ENCODE measurements around the gene CDC42BPG.
"Not testable (repeated sequence)": the region's sequence is repeated elsewhere in the genome, so short reads cannot be mapped to it uniquely, and the experiment has no call there.

Gene CDC42BPG

DNA sequence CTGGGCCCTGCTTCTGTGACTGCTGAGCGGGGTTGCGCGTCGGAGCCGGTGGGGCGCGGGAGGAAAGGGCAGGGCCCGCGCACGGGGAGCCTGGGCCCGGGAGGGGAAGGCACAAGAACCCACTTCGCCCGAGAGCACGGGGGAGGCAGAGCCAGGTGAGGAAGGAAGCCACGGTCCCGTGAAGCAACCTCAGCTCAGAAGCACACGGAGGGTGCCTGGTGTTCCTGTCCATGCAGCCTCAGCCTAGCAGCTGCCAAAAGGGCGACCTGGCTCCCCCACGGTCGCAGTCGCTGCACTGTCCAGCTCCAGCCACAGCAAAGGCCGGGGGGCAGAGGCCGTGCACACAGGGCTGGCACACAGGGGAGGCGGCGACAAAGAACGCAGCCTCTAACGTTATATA, 9.3 kb upstream of the CDC42BPG start:
- H3K9ac ChIP-seq (ENCODE audit: low read depth, low read length), result no peak overlapping the region
- no peaks in the 10 kb centered on the region for H3K27me3 ChIP-seq (ENCODE audit: control insufficient read depth, insufficient read depth, low read length)
- H3K4me3 ChIP-seq (ENCODE audit: low read depth, low read length), result no peak overlapping the region
- H3K27ac ChIP-seq (ENCODE audit: low read depth, low read length), result no peak overlapping the region
- H3K4me1 ChIP-seq (ENCODE audit: control insufficient read depth, insufficient read depth, low read length), result peaks cover 5% of the 10 kb centered on the region
- no peaks in the 10 kb centered on the region for H3K9me3 ChIP-seq (ENCODE audit: control insufficient read depth, insufficient read depth, low read length)
- H3K36me3 ChIP-seq (ENCODE audit: control insufficient read depth, insufficient read depth, low read length), result peaks cover 14% of the 10 kb centered on the region

DNA sequence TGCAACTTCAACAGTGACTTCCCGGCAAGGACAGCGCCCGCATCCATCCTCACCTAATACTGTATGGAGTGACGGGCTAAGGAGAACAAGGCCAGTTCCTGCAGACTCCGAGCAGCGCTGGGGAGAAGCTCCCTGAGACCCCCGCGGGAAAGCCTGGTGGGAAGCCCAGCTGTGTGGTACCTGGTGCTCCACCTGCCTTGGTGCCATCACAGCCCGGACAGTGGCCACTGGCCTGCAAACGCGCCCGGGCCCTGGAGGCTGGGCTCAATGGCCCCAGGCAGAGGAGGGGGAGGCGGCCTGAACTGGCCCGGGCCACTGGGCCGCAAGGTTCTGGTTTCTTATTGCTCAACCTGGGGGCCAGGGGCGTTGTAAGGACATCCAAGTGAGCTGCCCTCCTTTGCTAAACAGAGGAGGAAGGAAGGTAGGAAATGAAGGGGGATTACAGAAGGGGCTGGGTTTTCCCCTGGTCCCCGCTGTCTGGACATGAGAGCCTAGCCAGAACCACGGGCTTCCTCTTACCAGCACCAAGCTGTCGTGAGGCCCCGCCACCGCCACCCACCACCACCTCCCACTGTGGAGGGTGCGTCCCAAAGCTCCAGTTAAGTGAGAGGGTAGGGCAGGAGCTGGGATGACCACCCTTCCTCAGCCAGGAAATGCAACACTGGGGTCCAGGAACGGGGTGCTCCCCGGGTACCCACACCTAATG, 8.5 kb upstream of the CDC42BPG start:
- H3K27me3 ChIP-seq (ENCODE audit: control insufficient read depth, insufficient read depth, low read length), result no peaks in the 10 kb centered on the region
- peaks cover 14% of the 10 kb centered on the region; the same call in 1 of the 2 replicates for H3K36me3 ChIP-seq (ENCODE audit: control insufficient read depth, insufficient read depth, low read length)
- no peak overlapping the region for H3K4me3 ChIP-seq (ENCODE audit: low read depth, low read length)
- H3K9me3 ChIP-seq (ENCODE audit: control insufficient read depth, insufficient read depth, low read length), result no peaks in the 10 kb centered on the region
- H3K27ac ChIP-seq (ENCODE audit: low read depth, low read length), result no peak overlapping the region
- H3K9ac ChIP-seq (ENCODE audit: low read depth, low read length), result no peak overlapping the region
- H3K4me1 ChIP-seq (ENCODE audit: control insufficient read depth, insufficient read depth, low read length), result peaks cover 5% of the 10 kb centered on the region

DNA sequence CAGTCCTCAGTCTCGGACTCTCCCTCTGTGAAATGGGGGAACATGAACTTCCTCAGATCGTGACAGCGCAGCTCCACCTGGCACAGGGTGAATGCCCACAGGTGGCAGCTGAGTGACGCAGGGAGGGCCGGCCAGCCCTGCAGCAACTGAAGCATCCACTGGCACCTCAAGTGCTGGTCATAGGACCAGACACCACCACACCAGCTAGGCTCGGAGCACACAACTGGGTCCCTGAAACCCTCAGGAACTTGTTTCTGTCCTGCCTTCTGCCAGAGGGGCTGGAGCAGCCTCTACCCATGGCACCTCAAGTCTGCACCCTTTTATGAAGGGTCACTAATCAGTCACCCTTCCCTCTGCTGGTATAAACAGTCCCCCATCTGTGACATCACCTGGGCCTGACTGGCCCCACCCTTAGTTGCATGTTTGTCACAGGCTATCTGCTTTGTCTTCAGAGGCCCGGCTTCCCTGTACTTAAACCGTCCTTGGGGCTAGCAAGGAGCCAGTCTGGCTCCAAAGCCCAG, 7.4 kb upstream of the CDC42BPG start:
- H3K27ac ChIP-seq (ENCODE audit: low read depth, low read length), result no peak overlapping the region
- no peaks in the 10 kb centered on the region for H3K27me3 ChIP-seq (ENCODE audit: control insufficient read depth, insufficient read depth, low read length)
- H3K4me1 ChIP-seq (ENCODE audit: control insufficient read depth, insufficient read depth, low read length), result peaks cover 7% of the 10 kb centered on the region
- H3K9ac ChIP-seq (ENCODE audit: low read depth, low read length), result no peak overlapping the region
- peaks cover 11% of the 10 kb centered on the region; the same call in 1 of the 2 replicates for H3K36me3 ChIP-seq (ENCODE audit: control insufficient read depth, insufficient read depth, low read length)
- no peaks in the 10 kb centered on the region for H3K9me3 ChIP-seq (ENCODE audit: control insufficient read depth, insufficient read depth, low read length)
- no peak overlapping the region for H3K4me3 ChIP-seq (ENCODE audit: low read depth, low read length)

DNA sequence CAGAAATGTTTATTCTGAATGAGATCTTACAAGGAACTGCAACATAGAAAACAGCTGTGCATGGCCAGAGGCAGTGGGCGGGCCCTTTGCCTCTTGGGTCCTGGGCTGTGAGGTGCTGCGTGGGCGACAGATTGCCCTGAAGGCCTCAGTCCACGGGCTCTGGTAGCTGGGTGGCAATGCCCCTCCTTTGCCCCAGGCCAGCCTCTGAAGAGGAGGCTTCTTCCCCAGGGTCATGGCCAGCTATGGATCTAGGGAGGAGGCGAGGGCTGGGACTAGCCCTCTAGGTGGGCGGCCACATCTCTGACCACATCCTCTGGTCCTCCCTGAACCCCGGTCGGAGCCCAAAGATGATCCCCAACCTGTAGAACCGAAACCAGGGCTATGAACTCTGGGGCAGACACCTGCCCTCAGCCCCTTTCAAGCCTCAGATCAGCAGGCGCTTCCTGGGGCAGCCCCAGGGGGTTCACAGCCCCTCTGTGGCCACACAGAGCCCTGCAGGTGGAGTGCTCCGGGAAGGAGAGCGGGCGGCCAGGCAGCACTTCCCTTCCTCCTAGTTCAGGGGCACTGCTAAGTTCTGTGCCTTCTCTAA, 6.6 kb upstream of the CDC42BPG start:
- Histone ChIP-seq H3K27ac (ENCODE audit: low read depth, low read length) (no peak overlapping the region), H3K4me3 (ENCODE audit: low read depth, low read length) (no peak overlapping the region)

DNA sequence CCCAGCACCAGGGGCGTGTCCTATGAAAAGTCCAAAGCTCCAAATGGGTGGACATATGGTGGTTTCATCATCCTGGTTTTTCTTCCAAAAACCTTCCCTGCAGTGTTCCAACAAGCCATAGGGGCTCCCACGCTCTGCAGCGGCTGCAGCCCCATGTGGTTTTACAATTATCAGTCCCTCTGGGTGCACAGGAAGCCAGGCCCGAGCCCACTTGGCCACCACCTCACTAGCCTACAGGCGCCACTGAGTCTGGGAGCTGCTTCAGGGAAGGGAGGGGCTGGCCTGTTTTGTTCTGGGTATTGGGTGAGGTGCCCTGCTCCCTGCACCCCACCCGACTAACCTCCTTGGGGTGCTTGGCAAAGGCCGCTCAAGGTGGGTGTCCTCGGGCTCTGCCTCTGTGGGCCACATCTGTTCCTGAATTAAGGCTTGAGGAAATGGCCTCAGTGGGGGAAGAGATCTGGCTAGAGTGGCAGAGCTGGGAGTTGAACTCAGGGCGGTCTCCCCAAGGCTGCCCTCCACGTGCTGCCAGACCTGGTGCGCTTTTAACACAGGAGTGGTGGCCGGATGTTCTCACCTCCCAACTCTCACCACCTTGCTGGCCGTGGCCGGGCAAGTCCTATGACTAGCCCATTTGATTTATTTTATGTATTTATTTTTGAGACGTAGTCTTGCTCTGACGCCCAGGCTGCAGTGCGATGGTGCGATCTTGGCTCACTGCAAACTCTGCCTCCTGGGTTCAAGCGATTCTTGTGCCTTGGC, 5.3 kb upstream of the CDC42BPG start:
- Histone ChIP-seq H3K4me1 (ENCODE audit: control insufficient read depth, insufficient read depth, low read length) (peaks cover 6% of the 10 kb centered on the region; the same call in 1 of the 2 replicates), H3K4me3 (ENCODE audit: low read depth, low read length) (no peak overlapping the region), H3K9ac (ENCODE audit: low read depth, low read length) (no peak overlapping the region), H3K27ac (ENCODE audit: low read depth, low read length) (no peak overlapping the region), H3K36me3 (ENCODE audit: control insufficient read depth, insufficient read depth, low read length) (peaks cover 10% of the 10 kb centered on the region; the same call in 1 of the 2 replicates), H3K9me3 (ENCODE audit: control insufficient read depth, insufficient read depth, low read length) (no peaks in the 10 kb centered on the region), H3K27me3 (ENCODE audit: control insufficient read depth, insufficient read depth, low read length) (no peaks in the 10 kb centered on the region)

More for the DNA sequence above, 6.6 kb upstream of the CDC42BPG start:
- Histone ChIP-seq H3K36me3 (ENCODE audit: control insufficient read depth, insufficient read depth, low read length) (peaks cover 11% of the 10 kb centered on the region; the same call in 1 of the 2 replicates), H3K9ac (ENCODE audit: low read depth, low read length) (no peak overlapping the region), H3K27me3 (ENCODE audit: control insufficient read depth, insufficient read depth, low read length) (no peaks in the 10 kb centered on the region), H3K9me3 (ENCODE audit: control insufficient read depth, insufficient read depth, low read length) (no peaks in the 10 kb centered on the region), H3K4me1 (ENCODE audit: control insufficient read depth, insufficient read depth, low read length) (peaks cover 9% of the 10 kb centered on the region)

DNA sequence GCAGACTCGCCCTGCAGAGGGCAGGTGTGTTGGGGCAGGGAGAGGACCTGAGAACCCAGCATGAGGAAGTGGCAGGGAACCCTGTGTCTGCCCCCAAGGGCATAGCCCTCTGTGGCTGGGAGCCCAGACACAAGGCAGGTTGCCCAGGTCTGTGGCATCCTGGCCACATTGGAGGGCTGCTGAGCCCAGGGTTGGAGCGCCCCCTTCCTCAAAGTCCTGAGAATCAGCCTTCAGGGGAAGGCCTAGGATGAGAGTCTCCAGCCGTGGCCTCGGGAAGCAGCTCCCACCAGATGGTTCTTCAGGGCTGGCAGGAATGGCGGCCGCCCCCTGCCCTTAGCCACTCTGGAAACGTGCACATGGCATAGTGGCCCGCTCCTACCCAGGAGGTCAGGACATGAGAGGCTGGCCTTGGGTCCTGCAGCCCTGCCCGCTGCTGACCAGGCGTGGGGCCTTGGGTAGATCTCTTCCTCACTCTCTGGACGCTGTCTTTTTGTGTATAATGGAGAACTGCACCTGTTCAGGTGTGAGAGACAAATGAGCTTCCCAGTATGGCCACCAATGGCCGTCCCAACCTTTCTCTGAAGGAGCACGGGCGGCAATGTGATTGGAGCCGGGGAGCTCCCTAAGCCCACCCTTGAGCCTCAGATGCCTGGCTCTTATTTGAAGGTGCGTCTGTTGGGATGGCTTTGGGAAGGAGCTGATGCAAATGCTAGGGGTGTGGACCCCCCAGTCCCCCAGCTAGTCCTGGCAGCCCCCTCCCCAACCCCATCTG, 4.6 kb upstream of the CDC42BPG start:
- H3K4me1 ChIP-seq (ENCODE audit: control insufficient read depth, insufficient read depth, low read length), result peaks cover 7% of the 10 kb centered on the region; the same call in 1 of the 2 replicates
- no peak overlapping the region for H3K27ac ChIP-seq (ENCODE audit: low read depth, low read length)
- no peak overlapping the region for H3K9ac ChIP-seq (ENCODE audit: low read depth, low read length)
- H3K36me3 ChIP-seq (ENCODE audit: control insufficient read depth, insufficient read depth, low read length), result 0 out of 2 replicates have a peak, but pooled peaks cover 5% of the 10 kb centered on the region
- no peaks in the 10 kb centered on the region for H3K9me3 ChIP-seq (ENCODE audit: control insufficient read depth, insufficient read depth, low read length)
- no peaks in the 10 kb centered on the region for H3K27me3 ChIP-seq (ENCODE audit: control insufficient read depth, insufficient read depth, low read length)
- no peak overlapping the region for H3K4me3 ChIP-seq (ENCODE audit: low read depth, low read length)

DNA sequence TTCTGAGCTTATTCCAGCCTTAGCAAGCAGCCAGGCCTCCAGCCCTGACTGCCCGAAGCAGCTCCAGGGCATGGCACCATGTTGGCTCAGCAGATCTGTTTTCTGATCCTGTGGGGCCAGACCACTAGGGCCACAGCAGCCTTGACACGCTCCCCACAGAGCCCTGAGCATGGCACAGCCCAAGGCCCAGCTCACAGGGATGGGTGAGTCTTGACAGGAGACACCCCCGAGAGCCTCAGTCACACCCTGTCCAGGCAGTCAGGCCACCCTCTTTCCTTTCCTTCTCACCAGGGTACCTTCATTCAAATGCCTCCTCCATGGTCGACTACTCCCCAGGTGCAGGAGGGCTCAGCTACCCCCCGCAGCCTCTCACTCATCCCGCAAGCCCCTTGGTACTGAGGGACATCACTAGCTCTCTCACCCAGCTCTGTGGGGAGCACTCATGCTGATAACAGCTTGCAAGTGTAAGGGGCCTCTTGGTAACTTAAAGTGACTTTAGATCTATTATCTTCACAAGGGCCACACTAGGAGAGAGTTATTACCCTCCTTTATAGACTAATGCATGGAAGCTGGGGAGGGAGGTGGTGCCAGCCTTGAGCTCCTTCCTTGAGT, 3.9 kb upstream of the CDC42BPG start:
- no peaks in the 10 kb centered on the region for H3K36me3 ChIP-seq (ENCODE audit: control insufficient read depth, insufficient read depth, low read length)
- no peak overlapping the region for H3K27ac ChIP-seq (ENCODE audit: low read depth, low read length)
- no peaks in the 10 kb centered on the region for H3K27me3 ChIP-seq (ENCODE audit: control insufficient read depth, insufficient read depth, low read length)
- no peak overlapping the region for H3K4me3 ChIP-seq (ENCODE audit: low read depth, low read length)
- no peak overlapping the region for H3K9ac ChIP-seq (ENCODE audit: low read depth, low read length)
- no peaks in the 10 kb centered on the region for H3K9me3 ChIP-seq (ENCODE audit: control insufficient read depth, insufficient read depth, low read length)
- peaks cover 10% of the 10 kb centered on the region; the same call in 1 of the 2 replicates for H3K4me1 ChIP-seq (ENCODE audit: control insufficient read depth, insufficient read depth, low read length)

DNA sequence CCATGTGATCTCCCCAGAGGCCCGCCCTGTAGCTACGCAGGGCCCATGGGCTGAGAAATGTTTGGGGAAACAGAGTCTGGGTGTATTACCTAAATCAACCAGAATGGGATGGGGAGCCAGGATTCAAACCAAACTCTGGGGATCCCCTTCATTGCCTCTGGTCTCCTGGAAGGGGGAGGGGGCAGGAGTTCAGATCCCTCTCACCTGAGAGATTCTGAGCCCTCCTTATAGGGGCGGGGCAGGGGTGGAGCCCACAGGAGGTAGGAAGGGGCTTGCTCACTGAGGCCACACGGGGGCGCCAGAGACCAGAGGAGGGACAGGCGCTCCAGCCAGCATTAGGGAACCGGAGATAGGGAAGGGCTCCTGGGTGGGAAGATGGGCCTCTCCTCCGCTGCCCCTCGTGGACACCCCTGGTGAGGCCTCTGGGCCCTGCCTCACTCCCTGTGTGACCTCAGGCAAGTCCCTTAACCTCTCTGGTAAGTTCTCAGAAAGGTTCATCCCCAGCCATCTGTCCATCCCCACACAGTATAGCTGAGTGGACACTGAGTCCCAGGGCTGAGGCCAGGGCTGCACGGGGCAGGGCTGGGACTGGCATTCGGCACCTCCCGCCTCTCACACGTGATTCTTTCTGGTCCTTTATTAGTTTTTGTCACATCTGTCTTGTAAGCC, 2.7 kb upstream of the CDC42BPG start:
- Histone ChIP-seq H3K9ac (ENCODE audit: low read depth, low read length) (no peak overlapping the region), H3K4me1 (ENCODE audit: control insufficient read depth, insufficient read depth, low read length) (peaks cover 22% of the 10 kb centered on the region), H3K27ac (ENCODE audit: low read depth, low read length) (no peak overlapping the region)

DNA sequence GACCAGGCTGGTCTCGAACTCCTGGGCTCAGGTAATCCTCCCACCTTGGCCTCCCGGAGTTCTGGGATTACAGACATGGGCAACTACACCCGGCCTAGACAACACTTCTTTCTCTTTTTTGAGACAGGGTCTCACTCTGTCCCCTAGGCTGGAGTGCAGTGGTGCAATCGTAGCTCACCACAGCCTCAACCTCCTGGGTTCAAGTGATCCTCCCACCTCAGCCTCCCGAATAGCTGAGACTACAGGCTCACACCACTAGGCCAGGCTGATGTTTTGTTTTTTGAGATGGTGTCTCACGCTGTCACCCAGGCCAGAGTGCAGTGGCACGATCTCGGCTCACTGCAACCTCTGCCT, 1.3 kb upstream of the CDC42BPG start:
- not testable (repeated sequence) for H3K27ac ChIP-seq (ENCODE audit: low read depth, low read length); H3K36me3 ChIP-seq (ENCODE audit: control insufficient read depth, insufficient read depth, low read length); H3K9me3 ChIP-seq (ENCODE audit: control insufficient read depth, insufficient read depth, low read length); H3K9ac ChIP-seq (ENCODE audit: low read depth, low read length); H3K27me3 ChIP-seq (ENCODE audit: control insufficient read depth, insufficient read depth, low read length); H3K4me3 ChIP-seq (ENCODE audit: low read depth, low read length)
- H3K4me1 ChIP-seq (ENCODE audit: control insufficient read depth, insufficient read depth, low read length), result peaks cover 26% of the 10 kb centered on the region

More for the DNA sequence above, 2.7 kb upstream of the CDC42BPG start:
- H3K27me3 ChIP-seq (ENCODE audit: control insufficient read depth, insufficient read depth, low read length), result no peaks in the 10 kb centered on the region
- H3K36me3 ChIP-seq (ENCODE audit: control insufficient read depth, insufficient read depth, low read length), result no peaks in the 10 kb centered on the region
- no peak overlapping the region for H3K4me3 ChIP-seq (ENCODE audit: low read depth, low read length)
- no peaks in the 10 kb centered on the region for H3K9me3 ChIP-seq (ENCODE audit: control insufficient read depth, insufficient read depth, low read length)

Measured in HUES48 (cell line).